GM12875 (cell line): ENCODE results near the gene FNDC4.

ENCODE experiments used
- H3K4me3 ChIP-seq: one replicate; pipeline ENCODE4 v1.5.1; 2011; ENCODE audit warnings: low read depth, low read length, control low read depth
- TF ChIP-seq, protein P1 (sequence below): IDR thresholded peaks from 2 replicates; pipeline ENCODE4 v1.5.1; 2011; ENCODE audit warnings: low read depth, mild to moderate bottlenecking, control low read depth, inconsistent platforms, low read length, moderate library complexity, borderline replicate concordance; ENCODE audit not compliant: insufficient read depth

Gene FNDC4

DNA sequence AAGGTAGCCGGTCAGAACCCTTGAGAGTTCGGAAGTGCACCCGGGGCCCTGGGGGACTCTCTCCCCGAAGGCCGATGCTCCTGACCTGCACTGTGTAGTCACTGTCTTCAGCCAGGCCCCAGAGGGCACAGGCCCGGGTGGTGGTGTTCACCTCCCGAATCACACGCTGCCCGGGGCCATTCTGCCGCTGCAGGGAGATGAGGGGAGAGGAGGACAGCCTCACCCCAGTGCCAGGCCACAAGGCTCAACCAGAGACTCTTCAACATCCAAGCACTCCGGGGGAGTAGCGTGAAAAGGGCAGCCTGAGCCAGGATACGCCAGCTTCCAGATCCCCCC is 1.1 kb downstream of the FNDC4 start:
- H3K4me3 ChIP-seq: no peak overlapping the region
- TF ChIP-seq, protein P1, sequence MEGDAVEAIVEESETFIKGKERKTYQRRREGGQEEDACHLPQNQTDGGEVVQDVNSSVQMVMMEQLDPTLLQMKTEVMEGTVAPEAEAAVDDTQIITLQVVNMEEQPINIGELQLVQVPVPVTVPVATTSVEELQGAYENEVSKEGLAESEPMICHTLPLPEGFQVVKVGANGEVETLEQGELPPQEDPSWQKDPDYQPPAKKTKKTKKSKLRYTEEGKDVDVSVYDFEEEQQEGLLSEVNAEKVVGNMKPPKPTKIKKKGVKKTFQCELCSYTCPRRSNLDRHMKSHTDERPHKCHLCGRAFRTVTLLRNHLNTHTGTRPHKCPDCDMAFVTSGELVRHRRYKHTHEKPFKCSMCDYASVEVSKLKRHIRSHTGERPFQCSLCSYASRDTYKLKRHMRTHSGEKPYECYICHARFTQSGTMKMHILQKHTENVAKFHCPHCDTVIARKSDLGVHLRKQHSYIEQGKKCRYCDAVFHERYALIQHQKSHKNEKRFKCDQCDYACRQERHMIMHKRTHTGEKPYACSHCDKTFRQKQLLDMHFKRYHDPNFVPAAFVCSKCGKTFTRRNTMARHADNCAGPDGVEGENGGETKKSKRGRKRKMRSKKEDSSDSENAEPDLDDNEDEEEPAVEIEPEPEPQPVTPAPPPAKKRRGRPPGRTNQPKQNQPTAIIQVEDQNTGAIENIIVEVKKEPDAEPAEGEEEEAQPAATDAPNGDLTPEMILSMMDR: no peak

DNA sequence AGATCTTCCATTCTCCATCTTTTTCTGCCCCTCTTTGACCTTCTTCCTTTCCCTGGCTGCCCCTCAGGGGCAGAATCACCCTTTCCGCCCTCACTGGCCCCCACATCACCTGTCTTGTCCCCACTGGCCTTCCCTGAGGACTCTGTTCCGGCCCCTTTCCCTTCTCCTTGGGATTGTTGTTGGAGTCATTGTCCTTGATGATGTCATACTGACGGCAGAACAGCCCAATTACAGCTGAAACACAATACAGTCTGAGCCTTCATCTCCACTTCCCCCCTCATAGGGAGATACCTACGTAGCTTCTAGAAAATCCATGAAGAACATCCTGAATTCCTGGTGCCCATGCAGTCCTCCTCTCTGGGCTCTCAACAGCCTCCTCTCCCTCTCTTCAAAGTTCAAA is 2.4 kb downstream of the FNDC4 start:
- TF ChIP-seq, protein P1: no peak
- H3K4me3 ChIP-seq: no peak overlapping the region

DNA sequence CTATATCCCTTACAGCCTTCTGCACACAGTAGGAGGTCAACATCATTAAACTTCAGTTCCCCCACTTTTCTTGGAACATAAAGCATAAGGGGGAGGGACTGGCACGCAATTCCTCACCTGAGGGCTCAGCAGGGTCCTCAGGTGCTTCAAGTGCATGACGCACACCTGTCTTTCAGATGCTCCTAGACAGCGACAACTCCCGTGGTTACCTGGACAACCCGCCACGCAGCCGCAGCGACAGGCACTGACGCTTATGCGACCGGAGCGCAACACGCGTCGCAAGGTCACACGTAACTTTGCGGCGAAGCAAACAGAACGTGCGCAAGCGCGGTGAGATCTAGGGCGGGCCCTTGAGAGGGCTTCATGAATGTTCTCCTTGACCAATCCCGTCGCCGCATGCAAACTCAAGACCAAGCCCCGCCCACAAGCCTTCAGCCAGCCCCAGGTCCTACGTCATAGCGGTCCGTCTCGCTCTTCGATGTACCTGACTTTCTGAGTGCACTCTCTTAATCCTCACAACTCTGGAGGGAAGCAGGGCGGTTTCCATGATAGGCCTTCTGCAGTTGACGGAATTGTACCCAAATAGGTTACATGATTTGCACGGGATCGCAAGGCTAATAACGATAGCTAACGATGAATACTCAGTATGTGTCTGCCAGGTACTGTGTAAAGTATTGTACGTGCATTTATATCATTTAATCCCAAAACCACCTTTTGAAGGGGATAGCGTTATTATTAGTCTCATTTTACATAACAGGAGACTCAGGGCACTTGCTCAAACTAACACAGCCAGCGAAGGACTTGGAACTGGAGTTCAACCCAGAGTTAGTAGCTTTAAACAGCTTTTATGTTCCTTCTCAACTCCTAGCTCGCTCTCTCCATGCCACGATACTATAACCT is 5.3 kb downstream of the FNDC4 start, which contains the start of gene IFT172:
Gene IFT172, minus strand, starts transcription at position 246 of the 900 bp plus-strand sequence. Its CDS starts 90 bp downstream, at position 156.
- TF ChIP-seq, protein P1: no peak
- peak within 1 kb of the TSS; percentile 49 for H3K4me3 ChIP-seq

DNA sequence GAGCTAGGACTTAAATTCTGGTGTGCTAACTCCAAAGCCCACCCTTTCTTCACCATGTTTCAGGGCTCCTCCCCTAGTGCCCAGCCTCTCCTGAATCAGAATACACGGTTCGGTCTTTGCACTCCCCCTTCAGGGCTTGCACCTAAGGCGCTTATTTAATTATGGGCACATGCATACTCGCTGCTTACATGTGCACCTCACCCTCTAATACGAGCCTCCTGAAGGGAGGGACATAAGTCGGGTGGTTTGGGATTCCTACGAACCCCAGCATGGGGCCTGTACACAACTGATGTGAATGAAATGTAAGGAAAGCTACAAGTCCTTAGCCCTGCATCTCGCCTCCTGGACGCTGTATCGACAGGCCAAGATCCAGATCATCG is 5.9 kb downstream of the FNDC4 start:
- TF ChIP-seq, protein P1: no peak
- peak overlapping the region; percentile 49 for H3K4me3 ChIP-seq

GRCh38 chr2:27485496-27485895 is 9.5 kb downstream of the FNDC4 start:
- TF ChIP-seq, protein P1: no peak
- no peak overlapping the region for H3K4me3 ChIP-seq

DNA sequence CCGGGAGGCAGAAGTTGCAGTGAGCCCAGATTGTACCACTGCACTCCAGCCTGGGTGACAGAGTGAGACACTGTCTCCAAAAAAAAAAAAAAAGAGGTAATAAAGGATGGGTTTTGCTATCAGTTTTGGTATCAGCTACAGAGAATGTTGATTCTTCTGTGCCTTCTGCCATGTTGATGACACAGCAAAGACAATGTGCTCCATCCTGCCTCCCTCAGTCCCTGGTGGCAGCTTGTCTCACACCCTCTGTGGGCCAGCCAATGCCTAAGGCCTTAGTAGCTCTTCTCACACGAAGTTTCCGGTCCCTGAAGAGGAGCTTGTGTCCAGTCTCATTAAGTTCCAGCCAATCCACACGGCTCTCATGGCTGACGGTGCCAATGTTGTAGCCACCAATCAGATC is 23.0 kb downstream of the FNDC4 start:
- TF ChIP-seq, protein P1: no peak
- H3K4me3 ChIP-seq: no peak overlapping the region

GRCh38 chr2:27464443-27464842 is 30.6 kb downstream of the FNDC4 start:
- TF ChIP-seq, protein P1: no peak
- no peak overlapping the region for H3K4me3 ChIP-seq
